HUES64 (cell line): Measurements from ENCODE around the gene MED14.
A peak's percentile ranks its signal among the peaks of the same experiment; 100 is the strongest.
"Not testable (repeated sequence)": the region's sequence is repeated elsewhere in the genome, so short reads cannot be mapped to it uniquely, and the experiment has no call there.

Experiments
- H3K27ac ChIP-seq: 2 replicates; pipeline ENCODE4 v1.7.0; 2013; ENCODE audit warnings: low read depth, low read length, inconsistent platforms
- H3K27me3 ChIP-seq: 2 replicates; pipeline ENCODE4 v1.6.1; 2013; ENCODE audit warnings: mild to moderate bottlenecking, low read length; ENCODE audit not compliant: insufficient read depth
- H3K36me3 ChIP-seq: 2 replicates; pipeline ENCODE4 v1.6.1; 2013; ENCODE audit warnings: mild to moderate bottlenecking, low read length; ENCODE audit not compliant: insufficient read depth
- H3K4me1 ChIP-seq: 2 replicates; pipeline ENCODE4 v1.6.1; 2013; ENCODE audit warnings: mild to moderate bottlenecking, low read length, moderate library complexity; ENCODE audit not compliant: insufficient read depth
- H3K4me3 ChIP-seq: 2 replicates; pipeline ENCODE4 v1.5.1; 2013; ENCODE audit warnings: mild to moderate bottlenecking, low read length, moderate library complexity
- H3K9ac ChIP-seq: 2 replicates; pipeline ENCODE4 v1.6.1; 2013; ENCODE audit warnings: mild to moderate bottlenecking, low read depth, low read length
- H3K9me3 ChIP-seq: 2 replicates; pipeline ENCODE4 v1.6.1; 2013; ENCODE audit warnings: low read depth, low read length; ENCODE audit not compliant: insufficient read depth
- WGBS: fragments of 150-250, 120-280 bp; methylation state at CpG from one replicate; pipeline ENCODE4 v1.1.7; 2013; ENCODE audit warnings: missing lambda C conversion rate; 5-methylcytosine and 5-hydroxymethylcytosine counted together

Gene MED14

GRCh38 chrX:40757058-40757457, 21.7 kb upstream of the MED14 start:
- no peaks in the 10 kb centered on the region for H3K36me3 ChIP-seq
- no peak overlapping the region for H3K27ac ChIP-seq
- 86% methylated on average over 1 of the region's 1 CpG for WGBS
- H3K27me3 ChIP-seq, result no peaks in the 10 kb centered on the region
- H3K4me3 ChIP-seq, result no peak overlapping the region
- 0 out of 2 replicates have a peak, but pooled peaks cover 4% of the 10 kb centered on the region for H3K4me1 ChIP-seq
- H3K9ac ChIP-seq, result no peak overlapping the region
- H3K9me3 ChIP-seq, result no peaks in the 10 kb centered on the region

- Histone ChIP-seq H3K4me3 (no peak overlapping the region), H3K27me3 (no peaks in the 10 kb centered on the region), H3K9me3 (no peaks in the 10 kb centered on the region), H3K36me3 (no peaks in the 10 kb centered on the region), H3K27ac (no peak overlapping the region), H3K9ac (no peak overlapping the region), H3K4me1 (0 out of 2 replicates have a peak, but pooled peaks cover 4% of the 10 kb centered on the region)
- WGBS, result 83% methylated on average over 7 of the region's 7 CpGs
Measured at GRCh38 chrX:40755291-40756249, 20.2 kb upstream of the MED14 start.

GRCh38 chrX:40749681-40750494, 14.5 kb upstream of the MED14 start:
- H3K36me3 ChIP-seq, result no peaks in the 10 kb centered on the region
- no peak overlapping the region for H3K27ac ChIP-seq
- no peaks in the 10 kb centered on the region for H3K4me1 ChIP-seq
- H3K4me3 ChIP-seq, result no peak overlapping the region
- no peaks in the 10 kb centered on the region for H3K9me3 ChIP-seq
- no peak overlapping the region for H3K9ac ChIP-seq
- WGBS, result 66% methylated on average over 3 of the region's 4 CpGs
- H3K27me3 ChIP-seq, result no peaks in the 10 kb centered on the region

GRCh38 chrX:40748977-40749376, 13.6 kb upstream of the MED14 start:
- no peak overlapping the region for H3K4me3 ChIP-seq
- 94% methylated on average over 1 of the region's 1 CpG for WGBS
- no peak overlapping the region for H3K27ac ChIP-seq

DNA sequence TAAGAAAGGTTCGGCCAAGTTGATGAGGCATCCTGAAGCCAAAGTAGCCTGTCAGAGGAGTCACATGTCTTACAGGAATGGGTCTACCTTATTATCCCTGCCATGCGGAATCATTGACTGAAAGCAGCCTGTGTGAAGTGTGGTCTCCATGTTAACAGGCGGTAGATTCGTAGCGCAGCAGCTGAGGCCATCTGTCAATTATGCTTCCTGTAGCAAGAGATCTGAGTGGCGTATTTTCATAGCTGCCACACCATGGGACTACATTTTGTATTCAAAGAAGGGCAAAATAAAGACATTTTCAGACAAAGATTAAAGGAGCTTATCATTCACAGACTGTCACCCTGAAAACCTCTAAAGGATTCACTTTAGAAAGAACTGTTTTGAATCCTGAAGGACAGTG, 11.2 kb upstream of the MED14 start:
- H3K27ac ChIP-seq, result no peak overlapping the region
- no peak overlapping the region for H3K4me3 ChIP-seq
- no peaks in the 10 kb centered on the region for H3K9me3 ChIP-seq
- no peaks in the 10 kb centered on the region for H3K27me3 ChIP-seq
- H3K9ac ChIP-seq, result no peak overlapping the region
- H3K36me3 ChIP-seq, result no peaks in the 10 kb centered on the region
- 94% methylated on average over 6 of the region's 6 CpGs for WGBS
- no peaks in the 10 kb centered on the region for H3K4me1 ChIP-seq

More at GRCh38 chrX:40748977-40749376, 13.6 kb upstream of the MED14 start:
- Histone ChIP-seq H3K9me3 (no peaks in the 10 kb centered on the region), H3K36me3 (no peaks in the 10 kb centered on the region), H3K4me1 (no peaks in the 10 kb centered on the region), H3K27me3 (no peaks in the 10 kb centered on the region), H3K9ac (no peak overlapping the region)

DNA sequence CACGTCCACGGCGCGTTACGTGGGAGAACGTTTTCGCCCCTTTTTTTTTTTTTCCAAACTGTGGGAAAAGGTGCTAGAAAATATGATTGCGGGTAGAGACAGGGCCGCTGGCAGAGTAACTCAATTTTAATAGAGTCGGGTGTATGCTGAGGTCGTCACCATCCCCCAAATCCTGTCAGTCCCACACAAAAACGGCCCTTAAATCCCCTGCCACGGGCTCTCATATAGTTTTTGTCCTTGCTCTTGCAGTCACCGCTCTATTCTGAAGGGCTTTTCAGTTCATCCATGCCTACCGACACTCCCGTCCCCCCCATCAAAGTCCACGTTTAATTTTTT, 796 bp upstream of the MED14 start:
- H3K9ac ChIP-seq, result peak overlapping the region; percentile 77
- peak overlapping the region; percentile 91 for H3K27ac ChIP-seq
- no peaks in the 10 kb centered on the region for H3K27me3 ChIP-seq
- H3K9me3 ChIP-seq, result no peaks in the 10 kb centered on the region
- peaks cover 7% of the 10 kb centered on the region; the same call in 1 of the 2 replicates for H3K4me1 ChIP-seq
- H3K36me3 ChIP-seq, result peaks cover 2% of the 10 kb centered on the region; the same call in 1 of the 2 replicates
- H3K4me3 ChIP-seq, result peak overlapping the region; percentile 85
- 3% methylated on average over 11 of the region's 17 CpGs for WGBS

DNA sequence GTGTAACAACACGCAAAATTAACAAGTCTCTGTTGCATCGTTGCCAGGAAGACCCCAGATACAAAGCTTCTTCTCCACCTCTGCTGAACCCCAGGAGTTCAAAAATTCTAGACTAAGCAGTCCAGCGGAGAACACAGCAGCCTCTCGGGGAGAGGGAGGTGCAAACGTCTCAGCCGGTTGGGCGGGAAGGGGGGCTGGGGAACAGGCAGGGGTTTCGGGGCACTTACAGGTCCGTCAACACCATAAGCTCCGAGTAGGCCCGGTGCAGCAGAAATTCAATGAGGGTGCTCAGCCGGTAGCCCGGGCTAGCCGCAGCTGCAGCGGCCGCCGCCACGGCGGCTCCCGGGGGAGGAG, 394 bp downstream of the MED14 start:
- H3K9me3 ChIP-seq, result no peaks in the 10 kb centered on the region
- H3K4me1 ChIP-seq, result peaks cover 8% of the 10 kb centered on the region; the same call in 1 of the 2 replicates
- peak overlapping the region; percentile 85 for H3K4me3 ChIP-seq
- peak overlapping the region; percentile 91 for H3K27ac ChIP-seq
- H3K9ac ChIP-seq, result peak overlapping the region; percentile 77
- peaks cover 2% of the 10 kb centered on the region; the same call in 1 of the 2 replicates for H3K36me3 ChIP-seq
- H3K27me3 ChIP-seq, result no peaks in the 10 kb centered on the region
- WGBS, result under 1% methylated on average over 20 of the region's 20 CpGs

DNA sequence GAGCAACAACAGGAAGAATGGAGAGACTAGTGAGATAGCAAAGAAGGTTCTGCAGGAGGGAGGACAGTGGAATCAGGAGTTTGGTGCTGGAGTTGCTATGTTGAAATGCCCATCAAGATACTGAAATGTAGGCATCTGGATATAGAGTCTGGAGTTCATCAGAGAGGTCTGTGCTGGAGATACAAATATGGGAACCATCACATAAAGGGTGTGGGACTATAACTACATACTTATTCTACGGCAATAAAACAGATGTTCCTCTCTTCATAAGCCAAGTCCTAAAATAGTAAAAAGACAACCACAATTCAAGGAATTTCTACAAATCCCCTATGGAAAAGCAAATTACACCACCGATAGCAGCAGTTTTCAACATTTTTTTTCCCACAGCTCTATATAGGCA, 1.6 kb downstream of the MED14 start:
- Histone ChIP-seq H3K27me3 (no peaks in the 10 kb centered on the region), H3K4me1 (peaks cover 8% of the 10 kb centered on the region; the same call in 1 of the 2 replicates), H3K27ac (no peak overlapping the region), H3K9ac (peak overlapping the region; percentile 77), H3K9me3 (no peaks in the 10 kb centered on the region), H3K36me3 (peaks cover 6% of the 10 kb centered on the region), H3K4me3 (peak overlapping the region; percentile 85)
- 70% methylated on average over 2 of the region's 2 CpGs for WGBS

DNA sequence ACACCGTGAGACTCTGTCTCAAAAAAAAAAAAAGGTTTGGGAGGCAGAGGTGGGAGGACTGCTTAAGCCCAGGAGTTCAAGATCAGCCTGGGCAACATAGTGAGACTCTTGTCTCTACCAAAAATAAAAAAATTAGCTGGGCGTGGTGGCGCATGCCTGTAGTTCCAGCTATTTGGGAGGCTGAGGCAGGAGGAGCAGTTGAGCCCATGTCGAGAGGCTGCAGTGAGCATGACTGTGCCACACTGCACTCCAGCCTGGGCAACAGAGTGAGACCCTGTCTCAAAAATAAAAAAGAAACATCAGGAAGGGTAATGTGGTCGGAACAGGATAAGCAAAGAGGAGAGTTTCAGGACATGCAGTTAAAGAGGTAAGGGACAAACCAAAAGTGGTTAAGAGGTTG, 2.8 kb downstream of the MED14 start:
- Histone ChIP-seq H3K36me3 (peaks cover 17% of the 10 kb centered on the region), H3K4me3 (peak overlapping the region; percentile 85; the same call in 1 of the 2 replicates)
- not testable (repeated sequence) for H3K27me3 ChIP-seq, H3K4me1 ChIP-seq, H3K9ac ChIP-seq, H3K27ac ChIP-seq, H3K9me3 ChIP-seq
- 96% methylated on average over 5 of the region's 5 CpGs for WGBS

DNA sequence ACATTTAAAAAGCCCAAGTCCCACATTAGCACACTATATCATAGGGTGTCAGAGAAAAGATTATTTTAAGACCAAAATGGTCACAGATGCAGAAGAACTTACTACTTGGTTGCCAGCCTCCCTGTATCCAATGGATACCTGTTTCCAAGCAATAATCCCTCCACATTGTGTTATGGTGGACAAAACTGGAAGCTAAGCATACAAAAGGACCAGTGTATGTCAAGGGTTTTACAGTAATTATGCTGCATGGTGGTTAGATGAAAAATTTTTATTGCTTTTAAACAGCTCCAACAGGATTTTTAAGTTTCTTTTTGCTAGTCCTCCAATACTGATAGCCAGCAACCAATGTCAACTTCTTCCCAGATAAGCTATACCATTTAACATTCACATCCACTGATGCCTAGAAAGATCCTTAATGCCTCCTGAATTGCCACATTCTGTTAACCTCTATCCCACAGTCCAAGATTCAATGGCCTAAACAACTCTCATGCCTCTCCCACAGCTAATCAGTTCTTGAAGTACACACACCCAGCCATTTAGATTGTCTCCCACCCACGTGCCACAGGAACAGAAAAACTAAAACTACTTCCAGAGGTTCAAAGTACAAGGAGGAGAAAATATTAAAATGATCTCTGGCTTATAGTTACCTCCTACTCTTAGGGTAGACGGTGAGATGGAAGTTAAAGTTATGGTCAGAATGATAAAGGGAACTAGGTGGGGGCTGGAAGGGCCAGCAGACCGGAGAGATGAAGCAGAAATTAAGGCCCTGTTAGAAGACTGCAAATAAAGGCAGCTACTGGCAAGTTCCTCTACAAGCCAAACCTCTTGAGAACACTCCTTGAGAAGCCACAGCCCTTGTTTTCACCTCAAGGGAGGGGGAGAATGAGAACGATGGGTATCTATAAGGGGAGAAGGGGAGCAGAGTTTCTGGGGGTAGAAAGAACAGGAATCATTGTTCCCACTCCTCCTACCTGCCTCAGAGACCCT, 5.5 kb downstream of the MED14 start:
- Histone ChIP-seq H3K27me3 (no peaks in the 10 kb centered on the region), H3K36me3 (peaks cover 40% of the 10 kb centered on the region), H3K4me3 (0 out of 2 replicates have a peak overlapping the region, but pooled peaks have one; percentile 10), H3K9ac (no peak overlapping the region), H3K4me1 (peaks cover 4% of the 10 kb centered on the region; the same call in 1 of the 2 replicates), H3K27ac (no peak overlapping the region), H3K9me3 (no peaks in the 10 kb centered on the region)
- 61% methylated on average over 2 of the region's 4 CpGs for WGBS
